ENCODE results near the gene ABCG8.

DNA sequence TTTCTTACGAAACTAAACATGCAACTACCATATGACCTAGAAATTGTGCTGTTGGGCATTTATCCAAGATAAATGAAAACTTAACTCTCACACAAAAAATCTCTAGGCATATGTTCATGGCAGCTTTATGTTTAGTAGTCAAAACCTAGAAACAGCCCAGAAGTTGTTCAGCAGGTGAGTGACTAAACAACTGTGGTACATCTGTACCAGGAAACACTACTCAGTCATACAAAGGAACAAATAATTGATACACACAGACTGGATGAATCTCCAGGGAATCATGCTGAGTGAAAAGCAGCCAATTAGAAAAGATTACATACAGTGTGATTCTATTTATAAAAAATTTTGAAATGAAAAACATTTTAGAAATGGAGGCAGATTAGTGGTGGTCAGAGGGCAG is 35.7 kb upstream of the ABCG8 start:
- TF ChIP-seq CTCF (IDR thresholded peaks at IDR 0.05) (no peak), EZH2 (IDR thresholded peaks at IDR 0.05; ENCODE audit: borderline replicate concordance, insufficient read depth, low read depth, low read length, poor library complexity, severe bottlenecking) (no peak)

All from B cell (primary cell).